SU-DHL-6 (cell line): ENCODE measurements around the gene BMP6.

Experiments used
- H2AFZ ChIP-seq: fragments of 200-600 bp; sonication (generic); 2 replicates; pipeline ENCODE4 v1.6.1; 2014; ENCODE audit warnings: low read depth, mild to moderate bottlenecking, moderate library complexity, mixed read lengths, antibody characterized with exemption, low read length; ENCODE audit not compliant: severe bottlenecking
- H3F3A ChIP-seq: fragments of 200-600 bp; shearing (Covaris generic); 2 replicates; pipeline ENCODE4 v1.6.0; 2016; ENCODE audit warnings: antibody characterized with exemption, mild to moderate bottlenecking; ENCODE audit not compliant: insufficient read depth
- H3K27ac ChIP-seq: fragments of 200-600 bp; sonication (generic); 2 replicates; pipeline ENCODE4 v1.5.1; 2016; ENCODE audit warnings: low read depth, mild to moderate bottlenecking, low read length, moderate library complexity, mixed read lengths
- H3K27me3 ChIP-seq: fragments of 200-600 bp; sonication (generic), shearing (Covaris generic); 2 replicates; pipeline ENCODE4 v1.6.0; 2014; ENCODE audit warnings: mild to moderate bottlenecking, low read length
- H3K36me3 ChIP-seq: fragments of 200-600 bp; sonication (generic); 2 replicates; pipeline ENCODE4 v1.6.1; 2014; ENCODE audit warnings: mild to moderate bottlenecking, low read length, mixed read lengths
- H3K4me2 ChIP-seq: fragments of 300-600, 200-600 bp; shearing (Covaris generic), sonication (generic); 2 replicates; pipeline ENCODE4 v1.6.0; 2014; ENCODE audit warnings: low read length, low read depth, mild to moderate bottlenecking; ENCODE audit not compliant: poor library complexity, severe bottlenecking
- H3K4me3 ChIP-seq: fragments of 200-600 bp; sonication (generic); 2 replicates; pipeline ENCODE4 v1.5.1; 2014; ENCODE audit warnings: antibody characterized with exemption, low read length, mild to moderate bottlenecking, mixed read lengths; ENCODE audit not compliant: insufficient read depth, poor library complexity, severe bottlenecking
- H3K79me2 ChIP-seq: fragments of 200-600 bp; sonication (generic); 2 replicates; pipeline ENCODE4 v1.6.1; 2014; ENCODE audit warnings: mild to moderate bottlenecking, low read length, moderate library complexity; ENCODE audit not compliant: insufficient read depth
- H3K9ac ChIP-seq: fragments of 200-600 bp; sonication (generic); 2 replicates; pipeline ENCODE4 v1.7.0; 2014; ENCODE audit warnings: mild to moderate bottlenecking, low read length
- H3K9me2 ChIP-seq: fragments of 200-600 bp; sonication (generic); replicated peaks from 2 replicates; pipeline ENCODE4 v1.6.1; 2014; ENCODE audit warnings: low read length; ENCODE audit not compliant: insufficient read depth
- H3K9me3 ChIP-seq: fragments of 200-600 bp; sonication (generic); 2 replicates; pipeline ENCODE4 v1.6.1; 2014; ENCODE audit warnings: low read length, mixed read lengths; ENCODE audit not compliant: insufficient read depth
- H4K20me1 ChIP-seq: fragments of 200-600 bp; sonication (generic); 2 replicates; pipeline ENCODE4 v1.6.1; 2014; ENCODE audit warnings: low read depth, mild to moderate bottlenecking, antibody characterized with exemption, low read length, moderate library complexity, mixed read lengths
- CTCF ChIP-seq: fragments of 200-600 bp; sonication (generic); IDR thresholded peaks from one replicate; pipeline ENCODE4 v1.5.1; 2017; ENCODE audit warnings: antibody characterized with exemption, mild to moderate bottlenecking, low read length, moderate library complexity; ENCODE audit not compliant: insufficient read depth, poor library complexity, severe bottlenecking
- EZH2phosphoT487 ChIP-seq: fragments of 200-600 bp; sonication (generic), shearing (Covaris generic); conservative IDR thresholded peaks from 2 replicates; pipeline ENCODE4 v1.6.1; 2018; ENCODE audit warnings: mild to moderate bottlenecking, antibody characterized with exemption, low read length, moderate library complexity, mixed read lengths

The BMP6 gene

GRCh38 chr6:7697820-7698623 lies 27.9 kb upstream of the BMP6 start:
- Histone ChIP-seq H3K9me2 (no peaks in the 10 kb centered on the region), H3K79me2 (no peaks in the 10 kb centered on the region), H3F3A (no peaks in the 10 kb centered on the region), H3K4me2 (no peak overlapping the region), H3K4me3 (no peak overlapping the region), H3K9me3 (no peaks in the 10 kb centered on the region), H3K27ac (no peak overlapping the region), H3K27me3 (no peaks in the 10 kb centered on the region), H3K36me3 (no peaks in the 10 kb centered on the region), H2AFZ (no peak overlapping the region), H3K9ac (no peak overlapping the region), H4K20me1 (no peaks in the 10 kb centered on the region)
- TF ChIP-seq EZH2phosphoT487 (no peak), CTCF (no peak)

DNA sequence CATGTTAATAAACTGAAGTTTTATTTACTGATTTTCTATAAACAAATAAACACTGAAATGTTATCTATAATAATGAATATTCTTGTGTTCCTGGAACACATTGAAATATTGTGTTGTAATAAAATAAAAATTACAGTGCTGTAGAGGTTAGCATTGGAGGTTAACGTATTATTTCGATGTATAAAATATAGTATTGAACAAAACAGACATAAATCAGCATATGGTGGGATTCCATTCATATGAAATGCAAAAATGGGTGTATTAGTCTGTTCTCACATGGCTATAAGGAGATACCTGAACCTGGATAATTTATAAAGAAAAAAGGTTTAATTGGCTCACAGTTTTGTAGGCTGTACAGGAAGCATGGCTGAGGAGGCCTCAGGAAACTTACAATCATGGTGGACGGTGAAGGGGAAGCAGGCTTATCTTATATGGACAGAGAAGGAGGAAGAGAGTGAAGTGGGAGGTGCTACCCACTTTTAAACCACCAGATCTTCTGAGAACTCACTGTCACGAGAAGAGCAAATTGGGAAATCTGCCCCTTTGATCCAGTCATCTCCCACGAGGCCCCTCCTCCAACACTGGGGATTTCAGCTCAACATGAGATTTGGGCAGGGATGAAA lies 24.6 kb upstream of the BMP6 start:
- H3K27me3 ChIP-seq, result no peaks in the 10 kb centered on the region
- H3K36me3 ChIP-seq, result no peaks in the 10 kb centered on the region
- H3K79me2 ChIP-seq, result no peaks in the 10 kb centered on the region
- H2AFZ ChIP-seq, result no peak overlapping the region
- H3K9ac ChIP-seq, result no peak overlapping the region
- H3K9me2 ChIP-seq, result no peaks in the 10 kb centered on the region
- no peaks in the 10 kb centered on the region for H3K9me3 ChIP-seq
- H3K4me3 ChIP-seq, result no peak overlapping the region
- H3F3A ChIP-seq, result no peaks in the 10 kb centered on the region
- H3K27ac ChIP-seq, result no peak overlapping the region
- TF ChIP-seq CTCF (no peak), EZH2phosphoT487 (no peak)
- no peaks in the 10 kb centered on the region for H4K20me1 ChIP-seq
- no peak overlapping the region for H3K4me2 ChIP-seq

- H3K27me3 ChIP-seq, result no peaks in the 10 kb centered on the region
- H3K79me2 ChIP-seq, result no peaks in the 10 kb centered on the region
- H3K4me3 ChIP-seq, result no peak overlapping the region
- H3K27ac ChIP-seq, result no peak overlapping the region
- no peaks in the 10 kb centered on the region for H3K9me2 ChIP-seq
- H3K4me2 ChIP-seq, result no peak overlapping the region
- no peaks in the 10 kb centered on the region for H3K36me3 ChIP-seq
- TF ChIP-seq EZH2phosphoT487 (no peak), CTCF (no peak)
- H3K9ac ChIP-seq, result no peak overlapping the region
- no peaks in the 10 kb centered on the region for H3K9me3 ChIP-seq
- H2AFZ ChIP-seq, result no peak overlapping the region
- H3F3A ChIP-seq, result no peaks in the 10 kb centered on the region
- H4K20me1 ChIP-seq, result no peaks in the 10 kb centered on the region
Measured at GRCh38 chr6:7703148-7703680, 22.7 kb upstream of the BMP6 start.
